Lower leg skin (tissue), 3 donors: ENCODE measurements around the gene NT5DC1.

Experiments
- CTCF ChIP-seq, 3 donors: fragments of 450-650 bp; IDR thresholded peaks; one replicate each; pipeline ENCODE4 v1.5.1; 2016; ENCODE audit warnings: antibody characterized with exemption in 3 of 3, mild to moderate bottlenecking in 3 of 3, moderate library complexity in 2 of 3
- POLR2A ChIP-seq, 2 donors: fragments of 450-650 bp; IDR thresholded peaks; one replicate each; pipeline ENCODE4 v1.6.1; 2016 to 2017; ENCODE audit warnings: antibody characterized with exemption in 2 of 2, mild to moderate bottlenecking in 1 of 2, moderate library complexity in 1 of 2

- TF ChIP-seq POLR2A (IDR thresholded peaks at IDR 0.05) (no peak), CTCF (IDR thresholded peaks at IDR 0.05) (no peak)
These were observed 179.7 kb downstream of the NT5DC1 start for GRCh38 chr6:116280161-116280932.
